H1 (cell line): Measurements from ENCODE around the gene MMP21.

Experiments
- BRCA1 ChIP-seq: IDR thresholded peaks from 2 replicates; pipeline ENCODE4 v1.6.1; 2012; ENCODE audit warnings: low read depth, low read length, improper control_type of control experiment
- EZH2 ChIP-seq: fragments of 200-600 bp; sonication (generic); IDR thresholded peaks from 2 replicates; pipeline ENCODE4 v1.7.1; 2012; ENCODE audit warnings: low read depth, mild to moderate bottlenecking, moderate library complexity, low read length, inconsistent platforms; ENCODE audit not compliant: severe bottlenecking
- POLR2AphosphoS5 ChIP-seq: IDR thresholded peaks from 2 replicates; pipeline ENCODE4 v1.6.1; 2011; ENCODE audit warnings: low read depth, low read length
- TAF1 ChIP-seq: IDR thresholded peaks from 2 replicates; pipeline ENCODE4 v1.6.1; 2011; ENCODE audit warnings: mild to moderate bottlenecking, low read depth, low read length

DNA sequence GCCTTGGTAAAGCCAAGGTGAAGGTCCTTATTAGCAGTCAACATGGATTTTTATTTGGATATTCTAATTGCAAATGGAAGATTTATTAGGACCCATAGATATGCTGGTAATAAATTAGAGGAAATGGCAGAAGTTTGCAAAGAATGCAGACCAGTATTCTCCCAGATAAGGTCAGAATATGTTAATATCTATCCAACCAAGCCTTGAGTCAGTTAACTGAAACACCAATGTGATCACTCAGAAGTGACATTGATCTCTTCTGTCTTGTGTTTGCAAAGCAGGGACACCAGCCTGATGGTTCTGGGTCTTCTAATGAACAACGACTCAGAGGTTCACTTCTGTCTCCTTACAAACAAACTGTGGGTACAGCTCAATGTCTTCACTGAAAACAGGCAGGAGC lies 26.0 kb upstream of the MMP21 start:
- no peak for TF ChIP-seq TAF1
- no peak for TF ChIP-seq EZH2
- TF ChIP-seq POLR2AphosphoS5, result no peak
- TF ChIP-seq BRCA1, result no peak
